Progenitor cell of endocrine pancreas (in vitro differentiated cells): Measurements from ENCODE around the gene ALDH1L1. TPM values are rescaled to one million over a fixed set of nuclear protein-coding genes. Genes with fewer than 3 reads are reported as not detected.

Source experiments
- DNase-seq: peaks from one replicate; pipeline ENCODE4 v3.0.0; 2021; ENCODE audit warnings: low spot score; ENCODE audit not compliant: unreplicated experiment
- H3K27ac Mint-ChIP-seq: 2 replicates; pipeline ENCODE4 v1.8.0; 2021; ENCODE audit warnings: mild to moderate bottlenecking, moderate library complexity, mixed read lengths
- H3K27me3 Mint-ChIP-seq: 2 replicates; pipeline ENCODE4 v1.8.0; 2021; ENCODE audit warnings: mixed read lengths
- H3K36me3 Mint-ChIP-seq: 2 replicates; pipeline ENCODE4 v1.8.0; 2022; ENCODE audit warnings: mixed read lengths; ENCODE audit not compliant: insufficient read depth
- H3K4me1 Mint-ChIP-seq: 2 replicates; pipeline ENCODE4 v1.8.0; 2021; ENCODE audit warnings: low read depth, mixed read lengths
- H3K4me3 Mint-ChIP-seq: 2 replicates; pipeline ENCODE4 v1.8.0; 2021; ENCODE audit warnings: low read depth, mild to moderate bottlenecking, moderate library complexity, mixed read lengths
- H3K9me3 Mint-ChIP-seq: 2 replicates; pipeline ENCODE4 v1.8.0; 2021; ENCODE audit warnings: low read depth, mixed read lengths
- CTCF ChIP-seq: fragments of 200-600 bp; sonication (generic); IDR thresholded peaks from one replicate; pipeline ENCODE4 v1.5.0; 2021; ENCODE audit warnings: antibody characterized with exemption, mild to moderate bottlenecking; ENCODE audit not compliant: unreplicated experiment
- total RNA-seq: library from RNA; stranded (reverse); gene quantifications from 2 replicates; pipeline ENCODE4 v1.2.1, GENCODE V29; 2021

The ALDH1L1 gene
- total RNA-seq, 1 donor from 2014 or later, result 3.1 TPM

GRCh38 chr3:126155280-126155640, 25.1 kb downstream of the ALDH1L1 start:
- TF ChIP-seq CTCF, result no peak
- H3K9me3 Mint-ChIP-seq, result no peaks in the 10 kb centered on the region
- no peak overlapping the region for H3K4me3 Mint-ChIP-seq
- H3K27ac Mint-ChIP-seq, result no peak overlapping the region
- H3K36me3 Mint-ChIP-seq, result no peaks in the 10 kb centered on the region
- DNase-seq, result no peak
- H3K27me3 Mint-ChIP-seq, result peaks cover 3% of the 10 kb centered on the region
- H3K4me1 Mint-ChIP-seq, result peaks cover 2% of the 10 kb centered on the region

- H3K27me3 Mint-ChIP-seq, result peaks cover 3% of the 10 kb centered on the region
- peak overlapping the region; percentile 49 for H3K27ac Mint-ChIP-seq
- DNase-seq, result no peak
- H3K36me3 Mint-ChIP-seq, result no peaks in the 10 kb centered on the region
- no peak overlapping the region for H3K4me3 Mint-ChIP-seq
- peaks cover 2% of the 10 kb centered on the region for H3K4me1 Mint-ChIP-seq
- no peaks in the 10 kb centered on the region for H3K9me3 Mint-ChIP-seq
- TF ChIP-seq CTCF, result no peak
Observed at GRCh38 chr3:126154391-126155279, 25.8 kb downstream of the ALDH1L1 start.

- no peaks in the 10 kb centered on the region for H3K9me3 Mint-ChIP-seq
- H3K4me1 Mint-ChIP-seq, result peaks cover 2% of the 10 kb centered on the region
- H3K27ac Mint-ChIP-seq, result no peak overlapping the region
- no peak for TF ChIP-seq CTCF
- no peak overlapping the region for H3K4me3 Mint-ChIP-seq
- no peak for DNase-seq
- H3K36me3 Mint-ChIP-seq, result no peaks in the 10 kb centered on the region
- H3K27me3 Mint-ChIP-seq, result peaks cover 3% of the 10 kb centered on the region
Observed at GRCh38 chr3:126153695-126154360, 26.6 kb downstream of the ALDH1L1 start.

DNA sequence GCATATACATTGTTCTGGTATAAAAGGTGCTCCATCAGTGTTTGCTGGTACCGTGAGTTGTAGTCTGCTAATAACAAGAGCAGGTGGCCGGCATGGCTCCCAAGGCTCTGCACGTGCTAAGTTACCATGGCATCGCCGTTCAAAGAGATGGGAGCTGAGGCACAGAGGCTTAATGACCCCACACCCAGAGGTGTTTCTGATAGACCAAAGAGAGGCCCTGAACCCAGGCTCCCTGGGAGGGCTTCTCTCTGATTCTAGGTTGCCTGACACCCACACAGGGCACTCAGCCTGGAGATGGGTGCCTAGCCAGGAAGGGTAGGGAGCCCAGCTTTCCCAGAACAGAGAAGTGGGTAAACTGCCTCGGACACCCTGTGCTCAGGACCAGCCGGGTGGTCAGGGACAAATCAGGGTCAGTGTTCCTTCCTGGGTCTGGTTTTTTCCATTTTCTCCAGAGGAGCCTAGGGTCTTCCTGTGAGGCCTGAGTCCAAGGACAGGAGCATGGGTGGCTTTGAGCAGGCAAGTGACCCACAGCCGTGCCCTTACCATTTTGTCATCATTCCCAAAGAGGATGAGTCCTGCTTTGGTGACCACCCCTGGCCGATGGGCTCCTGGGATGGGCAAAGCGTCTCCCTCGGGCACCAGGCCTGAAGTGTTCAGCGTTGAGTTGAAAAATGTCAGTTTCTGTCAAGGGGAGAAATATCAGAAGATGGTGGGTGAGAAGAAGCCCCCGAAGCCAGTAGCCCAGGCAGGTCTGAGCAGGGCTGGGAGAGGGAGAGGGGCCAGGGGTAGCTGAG, 27.3 kb downstream of the ALDH1L1 start:
- no peaks in the 10 kb centered on the region for H3K9me3 Mint-ChIP-seq
- H3K27me3 Mint-ChIP-seq, result peaks cover 3% of the 10 kb centered on the region
- no peak for TF ChIP-seq CTCF
- no peak overlapping the region for H3K4me3 Mint-ChIP-seq
- H3K4me1 Mint-ChIP-seq, result peaks cover under 1% of the 10 kb centered on the region
- no peak for DNase-seq
- no peak overlapping the region for H3K27ac Mint-ChIP-seq
- no peaks in the 10 kb centered on the region for H3K36me3 Mint-ChIP-seq

DNA sequence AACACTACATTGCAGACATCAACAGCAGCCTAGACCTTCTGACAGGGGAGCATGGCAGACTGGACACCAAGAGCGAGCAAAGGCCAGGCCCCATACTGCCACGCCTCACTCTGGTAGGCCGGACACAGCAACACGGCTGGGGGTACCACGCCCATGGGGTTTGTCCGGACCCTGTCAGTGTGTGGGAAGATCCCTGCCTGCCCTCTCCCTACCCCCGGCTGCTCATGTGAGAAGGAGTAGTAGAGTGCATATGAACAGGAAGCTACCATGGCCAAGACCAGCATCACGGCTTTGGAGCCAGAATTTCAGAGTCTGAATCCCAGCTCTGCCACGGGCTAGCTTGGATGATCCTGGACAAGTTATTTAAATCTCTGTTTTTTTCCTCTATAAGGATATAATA, 27.9 kb downstream of the ALDH1L1 start:
- H3K4me1 Mint-ChIP-seq, result no peaks in the 10 kb centered on the region
- H3K27me3 Mint-ChIP-seq, result peaks cover 3% of the 10 kb centered on the region
- no peak overlapping the region for H3K27ac Mint-ChIP-seq
- no peaks in the 10 kb centered on the region for H3K9me3 Mint-ChIP-seq
- no peaks in the 10 kb centered on the region for H3K36me3 Mint-ChIP-seq
- no peak for DNase-seq
- no peak overlapping the region for H3K4me3 Mint-ChIP-seq
- TF ChIP-seq CTCF, result no peak
